Thyroid gland (tissue), 4 donors: ENCODE measurements around the gene BPNT1.

Source experiments
- CTCF ChIP-seq, 6 experiments: fragments of 200-600 bp in 3 of 6; fragments of 450-650 bp in 3 of 6; sonication (generic) in 3 of 6; IDR thresholded peaks; one replicate each; pipeline ENCODE4 v1.5.1; 2016 to 2019; ENCODE audit warnings: antibody characterized with exemption in 6 of 6, mild to moderate bottlenecking in 2 of 6, inconsistent platforms in 1 of 6, moderate library complexity in 1 of 6
- POLR2A ChIP-seq, 2 donors: fragments of 450-650 bp; IDR thresholded peaks; one replicate each; pipeline ENCODE4 v1.6.1; 2017; ENCODE audit warnings: antibody characterized with exemption in 2 of 2, mild to moderate bottlenecking in 2 of 2, moderate library complexity in 1 of 2

- TF ChIP-seq CTCF (IDR thresholded peaks at IDR 0.05) (no peak), POLR2A (IDR thresholded peaks at IDR 0.05) (no peak)
Observed at GRCh38 chr1:220127076-220127475, 37.5 kb upstream of the BPNT1 start.
